ENCODE data around the gene CAMK1D.

DNA sequence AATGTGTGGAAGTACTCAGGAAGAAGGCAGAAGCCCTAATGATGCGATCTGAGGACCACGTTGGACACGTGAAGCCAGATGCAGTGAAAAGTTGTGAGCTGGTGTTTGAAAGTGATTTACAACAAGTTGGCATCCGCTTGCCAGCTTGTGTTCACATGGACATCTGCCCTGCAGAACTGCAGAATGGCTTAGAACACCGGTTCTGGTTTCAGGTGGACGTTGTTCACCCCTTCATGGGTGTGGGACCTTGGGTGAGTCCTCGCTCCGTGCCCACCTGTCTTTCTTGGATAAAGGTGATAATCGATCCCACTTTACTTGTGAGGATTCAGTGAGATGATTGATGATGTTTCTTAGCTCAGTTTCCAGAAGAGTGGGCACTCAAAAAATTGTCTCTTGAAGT, 53.8 kb downstream of the CAMK1D start:
- TF ChIP-seq, protein P1, sequence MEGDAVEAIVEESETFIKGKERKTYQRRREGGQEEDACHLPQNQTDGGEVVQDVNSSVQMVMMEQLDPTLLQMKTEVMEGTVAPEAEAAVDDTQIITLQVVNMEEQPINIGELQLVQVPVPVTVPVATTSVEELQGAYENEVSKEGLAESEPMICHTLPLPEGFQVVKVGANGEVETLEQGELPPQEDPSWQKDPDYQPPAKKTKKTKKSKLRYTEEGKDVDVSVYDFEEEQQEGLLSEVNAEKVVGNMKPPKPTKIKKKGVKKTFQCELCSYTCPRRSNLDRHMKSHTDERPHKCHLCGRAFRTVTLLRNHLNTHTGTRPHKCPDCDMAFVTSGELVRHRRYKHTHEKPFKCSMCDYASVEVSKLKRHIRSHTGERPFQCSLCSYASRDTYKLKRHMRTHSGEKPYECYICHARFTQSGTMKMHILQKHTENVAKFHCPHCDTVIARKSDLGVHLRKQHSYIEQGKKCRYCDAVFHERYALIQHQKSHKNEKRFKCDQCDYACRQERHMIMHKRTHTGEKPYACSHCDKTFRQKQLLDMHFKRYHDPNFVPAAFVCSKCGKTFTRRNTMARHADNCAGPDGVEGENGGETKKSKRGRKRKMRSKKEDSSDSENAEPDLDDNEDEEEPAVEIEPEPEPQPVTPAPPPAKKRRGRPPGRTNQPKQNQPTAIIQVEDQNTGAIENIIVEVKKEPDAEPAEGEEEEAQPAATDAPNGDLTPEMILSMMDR (IDR thresholded peaks at IDR 0.05; ENCODE audit: low read length) = no peak
- TF ChIP-seq EZH2 (IDR thresholded peaks at IDR 0.05; ENCODE audit: borderline replicate concordance, low read length) = no peak
